Prostate gland (tissue), 2 donors: ENCODE measurements around the gene CTNND2. TPM values are rescaled to one million over a fixed set of nuclear protein-coding genes. Genes with fewer than 3 reads are reported as not detected.

Source experiments
- DNase-seq: peaks from one replicate; pipeline ENCODE4 v3.0.0-alpha.2; 2019; ENCODE audit warnings: low spot score
- H3K27ac ChIP-seq, 2 donors: fragments of 200-600 bp; sonication (generic); 2 replicates each; pipeline ENCODE4 v1.5.1; 2017 to 2019
- H3K27me3 ChIP-seq: fragments of 200-600 bp; sonication (generic); replicated peaks from 2 replicates; pipeline ENCODE4 v1.5.1; 2019; ENCODE audit not compliant: insufficient read depth
- H3K36me3 ChIP-seq, 2 donors: fragments of 200-600 bp; sonication (generic); 1 replicate in 1 of 2; 2 replicates in 1 of 2; pipeline versions ENCODE4 v1.5.1 to v1.8.1; 2017 to 2019
- H3K4me1 ChIP-seq: fragments of 200-600 bp; sonication (generic); replicated peaks from 2 replicates; pipeline ENCODE4 v1.5.1; 2019
- H3K4me3 ChIP-seq, 2 donors: fragments of 200-600 bp; sonication (generic); 2 replicates each; pipeline ENCODE4 v1.5.1; 2017 to 2019
- H3K9me3 ChIP-seq: fragments of 200-600 bp; sonication (generic); 2 replicates; pipeline ENCODE4 v1.5.1; 2017
- CTCF ChIP-seq, 4 experiments: fragments of 200-600 bp in 2 of 4; fragments of 450-650 bp in 2 of 4; sonication (generic) in 2 of 4; IDR thresholded peaks; 1 replicate in 3 of 4; 2 replicates in 1 of 4; pipeline ENCODE4 v1.5.1; 2016 to 2019; ENCODE audit warnings: antibody characterized with exemption in 4 of 4, mild to moderate bottlenecking in 2 of 4, moderate library complexity in 2 of 4
- POLR2A ChIP-seq: fragments of 450-650 bp; IDR thresholded peaks from one replicate; pipeline ENCODE4 v1.6.1; 2016; ENCODE audit warnings: antibody characterized with exemption, mild to moderate bottlenecking
- POLR2AphosphoS5 ChIP-seq: sonication (generic); formaldehyde crosslinking; IDR thresholded peaks from one replicate; pipeline ENCODE4 v1.6.1; 2017; ENCODE audit warnings: antibody characterized with exemption
- WGBS: methylation state at CpG from one replicate; pipeline ENCODE4 v1.1.5; 2018; 5-methylcytosine and 5-hydroxymethylcytosine counted together
- intact Hi-C: fragments of 100-400 bp; cut with DNase I; formaldehyde crosslinking; loops from one replicate; pipeline ENCODE4 v1.14.2; 2022
- total RNA-seq, 2 donors: library from RNA; depleted of rRNA; stranded (reverse); fragments of >200 nt; gene quantifications; one replicate each; pipeline ENCODE4 v1.1.0, GENCODE V29; 2016

CTNND2 gene
- total RNA-seq, 2 donors from 2014 or later = 5.5 to 11.2 TPM

GRCh38 chr5:11494340-11494739 lies 409.9 kb downstream of the CTNND2 start:
- DNase-seq = no peak
- H3K4me3 ChIP-seq = no peak overlapping the region
- TF ChIP-seq POLR2A (no peak), CTCF (IDR thresholded peaks at IDR 0.05) (peak in 3 of 4 experiments; percentile 19 to 37 (median 24))
- H3K36me3 ChIP-seq = no peaks in the 10 kb centered on the region
- no peaks in the 10 kb centered on the region for H3K9me3 ChIP-seq
- H3K27ac ChIP-seq = no peak overlapping the region
- 37% methylated on average over 3 of the region's 3 CpGs for WGBS
- no peaks in the 10 kb centered on the region for H3K4me1 ChIP-seq
- intact Hi-C loops = loop anchor here (10.0 kb wide), 1 partner anchor 230 kb away; no protein-coding TSS in a partner anchor
- H3K27me3 ChIP-seq = no peaks in the 10 kb centered on the region

- no peaks in the 10 kb centered on the region for H3K36me3 ChIP-seq
- no peak overlapping the region for H3K27ac ChIP-seq
- H3K4me1 ChIP-seq = no peaks in the 10 kb centered on the region
- 88% methylated on average over 7 of the region's 7 CpGs for WGBS
- no peak for DNase-seq
- intact Hi-C loops = loop anchor here (10.0 kb wide), 1 partner anchor 227 kb away; no protein-coding TSS in a partner anchor
- no peaks in the 10 kb centered on the region for H3K9me3 ChIP-seq
- H3K4me3 ChIP-seq = no peak overlapping the region
- no peak for TF ChIP-seq CTCF (IDR thresholded peaks at IDR 0.05)
- TF ChIP-seq POLR2A = no peak
- no peak for TF ChIP-seq POLR2AphosphoS5
- no peaks in the 10 kb centered on the region for H3K27me3 ChIP-seq
Observed at GRCh38 chr5:11491404-11492075, 412.7 kb downstream of the CTNND2 start.

GRCh38 chr5:11483630-11484029 lies 420.6 kb downstream of the CTNND2 start:
- Histone ChIP-seq H3K27ac (no peak overlapping the region), H3K36me3 (no peaks in the 10 kb centered on the region), H3K4me3 (no peak overlapping the region), H3K27me3 (no peaks in the 10 kb centered on the region), H3K9me3 (no peaks in the 10 kb centered on the region), H3K4me1 (no peaks in the 10 kb centered on the region)
- intact Hi-C loops = no loop called here
- TF ChIP-seq POLR2A (no peak), POLR2AphosphoS5 (no peak), CTCF (IDR thresholded peaks at IDR 0.05) (no peak)
- WGBS = 96% methylated on average over 5 of the region's 5 CpGs
- DNase-seq = no peak

GRCh38 chr5:11482011-11482410 lies 422.2 kb downstream of the CTNND2 start:
- DNase-seq = no peak
- no peak for TF ChIP-seq POLR2A
- TF ChIP-seq POLR2AphosphoS5 = no peak
- no peak for TF ChIP-seq CTCF (IDR thresholded peaks at IDR 0.05)
- Histone ChIP-seq H3K4me3 (no peak overlapping the region), H3K36me3 (no peaks in the 10 kb centered on the region), H3K4me1 (no peaks in the 10 kb centered on the region), H3K27ac (no peak overlapping the region), H3K27me3 (no peaks in the 10 kb centered on the region), H3K9me3 (no peaks in the 10 kb centered on the region)
- WGBS = 95% methylated on average over 4 of the region's 4 CpGs
- intact Hi-C loops = no loop called here

- H3K36me3 ChIP-seq = no peaks in the 10 kb centered on the region
- TF ChIP-seq POLR2A (no peak), CTCF (IDR thresholded peaks at IDR 0.05) (no peak), POLR2AphosphoS5 (no peak)
- intact Hi-C loops = no loop called here
- H3K9me3 ChIP-seq = no peaks in the 10 kb centered on the region
- no peak overlapping the region for H3K4me3 ChIP-seq
- H3K4me1 ChIP-seq = no peaks in the 10 kb centered on the region
- no peak overlapping the region for H3K27ac ChIP-seq
- no peak for DNase-seq
- H3K27me3 ChIP-seq = no peaks in the 10 kb centered on the region
- WGBS = 73% methylated on average over 3 of the region's 3 CpGs
Observed at GRCh38 chr5:11477786-11478185, 426.5 kb downstream of the CTNND2 start.
